RKO (cell line): Measurements from ENCODE around the gene UNC119.
A peak's percentile ranks its signal among the peaks of the same experiment; 100 is the strongest.
"Not testable (repeated sequence)": the region's sequence is repeated elsewhere in the genome, so short reads cannot be mapped to it uniquely, and the experiment has no call there.

Source experiments
- DNase-seq: peaks from one replicate; pipeline ENCODE4 v3.0.0-alpha.2; 2016; ENCODE audit warnings: low spot score

The UNC119 gene

GRCh38 chr17:28552176-28552999 is at the start of gene UNC119:
Gene UNC119, minus strand, starts transcription at chr17:28552624. Its CDS starts 67 bp downstream, at chr17:28552557.
- DNase-seq: peak; percentile 80

DNA sequence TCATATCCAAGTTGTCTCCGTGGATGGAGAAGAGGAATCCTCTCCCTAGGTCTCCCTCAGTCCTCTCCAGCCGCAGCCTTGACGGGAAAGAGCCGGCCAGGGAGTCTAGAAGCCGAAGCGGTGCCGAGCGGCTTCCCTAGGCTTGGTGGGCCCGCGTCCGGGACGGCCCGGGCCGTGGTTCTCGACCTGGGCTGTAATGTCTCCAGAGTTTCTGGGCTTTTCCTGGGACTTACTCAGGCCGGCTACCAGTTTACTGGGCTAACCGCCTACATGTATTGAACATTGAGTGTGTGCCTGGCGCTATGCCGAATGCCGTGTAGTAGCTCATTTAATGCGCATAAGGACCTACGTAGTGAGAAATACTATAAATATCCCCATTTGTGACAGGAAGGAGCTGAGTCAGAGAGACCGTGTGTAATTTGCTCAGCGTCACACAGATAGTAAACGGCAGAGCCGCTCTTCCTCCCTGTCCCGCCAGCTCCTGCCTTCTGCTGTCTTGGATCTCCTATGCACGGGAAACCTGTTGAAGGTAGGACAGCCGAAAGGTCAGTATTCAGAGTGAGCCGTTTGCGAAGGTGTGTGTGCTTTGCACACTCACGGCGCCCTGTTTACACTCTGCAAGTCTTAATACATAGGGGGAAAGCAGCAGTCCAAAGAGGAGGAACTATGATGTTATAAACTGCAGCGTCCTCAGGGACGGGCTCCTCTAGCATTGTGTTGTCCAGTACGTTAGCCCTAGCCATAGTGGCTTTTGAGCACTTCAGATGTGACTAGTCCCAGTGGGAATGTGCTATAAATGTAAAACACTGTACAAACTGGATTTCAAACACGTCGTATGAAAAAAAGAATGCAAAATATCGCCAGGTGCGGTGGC is 47.1 kb upstream of the UNC119 start:
- DNase-seq: peak; percentile 100

DNA sequence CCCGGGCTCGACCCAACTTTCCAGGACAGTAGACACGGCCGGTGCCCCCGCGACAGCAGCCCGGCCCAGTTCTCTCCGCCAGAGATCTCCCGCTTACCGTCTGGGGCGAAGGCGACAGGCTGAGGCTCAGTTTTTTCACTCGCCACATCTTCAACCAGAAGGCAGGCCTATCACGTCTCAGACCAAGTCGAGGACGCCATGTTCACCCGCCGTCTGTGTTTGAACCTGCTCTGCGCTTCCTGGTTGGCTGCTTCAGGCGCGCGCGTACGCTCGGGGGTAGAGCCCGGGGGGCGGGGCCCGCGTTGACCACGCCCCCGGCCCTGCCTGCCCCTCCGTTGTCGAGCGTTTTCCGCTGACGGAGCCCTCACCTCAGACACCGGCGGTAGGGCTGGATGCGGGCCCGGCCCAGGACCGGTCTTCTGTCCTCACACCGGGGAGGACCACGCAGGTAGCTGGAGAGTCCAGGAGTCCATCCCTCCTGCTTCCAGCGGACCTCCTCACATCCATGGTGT is 46.4 kb upstream of the UNC119 start, which contains the start of gene SPAG5:
SPAG5 (minus strand) TSS at position 227 of the 512 bp plus-strand sequence; CDS start at position 148, 79 bp downstream.
- peak; percentile 95 for DNase-seq

- DNase-seq: peak; percentile 2
Measured at GRCh38 chr17:28598389-28598788, 46.0 kb upstream of the UNC119 start.

DNA sequence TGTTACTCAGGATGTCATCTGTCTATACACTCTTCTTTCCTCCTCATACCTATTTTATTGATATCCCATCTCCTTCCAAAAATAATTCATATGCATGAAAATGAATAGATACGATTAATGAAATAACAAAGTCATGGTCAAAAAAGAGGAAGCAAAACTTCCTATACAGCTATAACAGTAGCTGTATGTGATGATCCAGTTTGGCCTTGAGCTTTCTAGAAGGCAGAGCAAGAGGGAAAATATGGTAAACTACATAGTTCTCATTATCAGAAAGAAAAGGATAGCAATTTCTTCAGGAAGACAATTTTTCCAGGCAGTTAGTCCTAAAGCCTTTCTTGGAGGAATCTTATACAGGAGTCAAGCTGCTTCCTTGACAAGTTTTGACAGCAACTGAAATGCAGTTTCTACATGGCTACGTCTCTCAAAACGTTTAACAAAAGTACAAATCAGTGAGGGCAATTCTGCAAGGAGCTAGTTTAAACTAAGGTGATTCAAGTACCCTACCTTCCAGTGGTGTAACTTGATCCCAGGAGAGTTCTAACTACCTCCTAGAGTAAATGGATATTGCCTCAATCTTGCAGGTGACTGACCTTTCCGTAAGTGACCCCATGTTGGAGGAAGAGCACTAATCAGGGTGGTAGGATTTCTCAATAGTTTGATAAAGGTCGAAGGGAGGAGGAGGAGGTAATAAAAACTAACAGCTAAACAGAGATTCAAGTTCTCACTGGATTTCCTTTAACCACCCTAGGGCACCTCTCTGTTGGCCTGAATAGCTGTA is 45.4 kb upstream of the UNC119 start:
- no peak for DNase-seq

DNA sequence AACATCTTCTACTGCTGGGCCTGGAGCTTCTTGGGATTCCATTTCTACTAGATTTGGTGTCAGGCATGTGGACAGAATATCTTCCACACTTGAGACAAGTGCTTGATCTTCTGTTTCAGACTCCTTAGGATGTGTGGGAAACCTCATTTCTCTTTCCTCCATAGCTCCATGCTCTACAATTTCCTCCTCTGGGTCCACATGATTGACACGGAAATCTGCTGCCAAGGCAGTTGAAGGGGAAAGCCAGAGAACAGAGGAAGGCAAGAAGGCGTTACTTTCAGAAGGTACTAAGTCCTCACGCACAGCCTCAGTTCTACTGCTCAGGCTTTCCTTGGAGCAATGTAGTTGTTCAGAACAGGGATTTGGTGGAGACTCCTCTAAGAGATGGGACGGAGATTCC is 39.8 kb upstream of the UNC119 start:
- DNase-seq: no peak

GRCh38 chr17:28585851-28586250 is 33.4 kb upstream of the UNC119 start:
- no peak for DNase-seq

- DNase-seq: no peak
Measured at GRCh38 chr17:28584434-28584833, 32.0 kb upstream of the UNC119 start.

DNA sequence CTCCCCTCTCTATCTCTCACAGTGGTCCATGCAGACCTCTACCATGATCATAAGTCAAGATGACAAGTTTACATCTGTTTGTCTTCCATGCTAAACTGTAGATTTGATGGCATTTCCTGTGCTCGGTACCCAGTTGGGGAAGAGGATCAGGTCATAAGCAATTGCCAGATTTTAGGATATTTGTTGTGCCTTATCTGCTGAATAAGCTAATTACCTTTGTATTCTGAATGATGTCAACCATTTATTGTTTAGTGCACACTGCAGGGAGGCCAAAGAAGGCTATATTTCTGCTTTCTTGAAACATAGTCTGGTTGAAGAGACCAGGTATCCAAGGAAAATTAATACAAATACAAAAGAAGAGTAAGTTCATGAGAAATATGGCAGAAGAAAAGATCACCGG is 30.1 kb upstream of the UNC119 start:
- no peak for DNase-seq

- DNase-seq: no peak
Measured at GRCh38 chr17:28580959-28581358, 28.5 kb upstream of the UNC119 start.

DNA sequence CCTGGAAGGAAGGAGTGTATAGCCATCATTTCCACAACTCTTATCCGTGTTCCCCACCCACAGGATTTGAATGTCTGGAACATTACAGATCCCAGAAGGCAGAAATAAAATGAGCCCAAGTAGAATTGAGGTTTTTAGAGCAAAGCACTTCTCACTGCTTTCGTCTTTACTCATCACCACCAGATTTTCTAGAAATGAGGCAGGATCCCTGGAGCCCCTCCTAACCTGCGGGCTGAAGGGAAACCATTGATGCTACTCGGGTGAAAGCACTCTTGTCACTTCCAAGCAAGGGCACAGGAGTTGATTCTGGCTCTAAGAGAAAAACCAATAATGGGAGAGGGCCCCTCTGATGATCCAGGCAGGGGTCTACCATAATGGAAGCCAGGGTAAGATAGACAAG is 27.1 kb upstream of the UNC119 start:
- no peak for DNase-seq

DNA sequence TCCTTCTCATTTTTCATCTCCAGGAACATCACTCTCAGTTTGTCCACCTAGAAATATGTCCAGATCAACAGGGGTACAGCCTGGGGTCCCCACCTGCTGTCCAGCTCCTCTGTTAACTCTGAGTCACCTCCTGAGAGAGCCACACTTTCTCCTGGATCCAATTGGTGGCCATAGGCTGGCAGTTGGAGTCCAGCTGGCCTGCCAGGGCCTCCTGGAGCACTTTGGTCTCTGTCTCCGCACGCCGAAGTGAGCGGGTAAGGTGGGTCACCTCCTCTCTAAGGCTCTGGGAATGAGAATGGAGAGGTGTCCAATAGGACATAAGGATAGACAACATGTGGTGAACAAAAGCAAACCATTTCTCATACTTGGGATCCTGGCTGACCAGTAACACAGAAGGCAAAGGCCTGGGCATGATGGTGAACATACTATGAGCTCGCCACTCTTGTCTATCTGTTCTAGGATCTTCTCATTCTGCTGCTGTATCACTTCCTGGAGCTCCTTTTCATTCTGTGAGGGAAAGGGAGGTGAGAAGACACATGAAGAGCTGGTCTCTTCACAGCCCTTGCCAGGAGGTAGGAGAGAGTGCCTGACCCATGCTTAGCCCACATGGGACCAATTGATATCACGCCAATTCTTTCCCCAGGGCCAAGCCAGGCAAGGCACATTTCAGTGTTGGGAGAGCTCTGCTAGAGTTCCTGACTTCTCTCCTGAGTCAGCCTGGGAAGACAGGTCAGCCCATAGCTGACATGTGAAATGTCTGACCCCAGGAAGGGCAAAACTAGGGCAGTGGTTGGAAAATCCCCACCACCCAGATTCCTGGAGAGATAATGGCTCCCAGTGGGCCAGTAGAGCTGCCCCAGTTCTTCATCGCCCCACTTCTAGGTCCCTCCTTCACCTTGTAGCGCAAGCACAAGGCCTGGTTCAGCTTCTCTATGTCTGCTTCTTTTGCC is 26.1 kb upstream of the UNC119 start:
- DNase-seq: no peak

GRCh38 chr17:28577466-28577824 is 25.0 kb upstream of the UNC119 start:
- no peak for DNase-seq

DNA sequence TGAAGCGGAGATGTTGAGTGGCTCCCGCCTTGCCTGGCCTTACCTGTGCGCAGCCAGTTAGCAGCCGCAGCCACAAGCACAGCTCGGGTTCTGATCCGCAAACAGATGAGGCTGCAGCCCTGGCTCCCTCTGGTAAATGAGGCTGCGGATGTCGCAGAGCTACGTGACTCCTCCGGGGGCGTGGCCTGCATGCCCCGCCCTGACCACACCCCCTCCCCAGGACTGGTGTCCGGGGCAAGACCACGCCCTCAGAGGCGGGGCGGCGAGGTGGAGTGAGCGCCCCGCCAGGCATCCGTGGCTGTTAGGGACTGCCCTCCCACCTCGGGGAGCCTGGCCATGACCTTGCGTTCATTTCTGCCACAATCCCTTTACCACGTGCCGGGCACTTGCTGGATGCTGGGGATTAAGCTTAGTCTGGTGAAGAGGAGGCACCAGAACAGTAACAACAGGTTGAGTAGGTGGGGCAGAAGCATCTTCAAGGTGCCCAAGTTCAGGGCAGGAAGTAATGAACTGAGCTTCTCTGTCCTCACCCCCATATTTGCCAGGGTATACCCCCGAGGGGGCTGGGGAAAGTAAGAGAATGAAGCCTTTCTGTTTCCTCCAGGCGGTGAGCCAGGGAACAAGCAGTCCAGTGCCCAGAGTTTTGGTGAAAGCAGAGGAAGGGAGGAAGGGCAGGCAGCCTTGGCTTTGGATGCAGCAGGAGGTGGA is 24.5 kb upstream of the UNC119 start, which contains the start of gene ALDOC:
ALDOC (minus strand) TSS at position 138 of the 708 bp plus-strand sequence. CDS start 1,363 bp downstream, outside the sequence.
- DNase-seq: peak; percentile 96

GRCh38 chr17:28576016-28576415 is 23.6 kb upstream of the UNC119 start:
- DNase-seq: not testable (repeated sequence)

DNA sequence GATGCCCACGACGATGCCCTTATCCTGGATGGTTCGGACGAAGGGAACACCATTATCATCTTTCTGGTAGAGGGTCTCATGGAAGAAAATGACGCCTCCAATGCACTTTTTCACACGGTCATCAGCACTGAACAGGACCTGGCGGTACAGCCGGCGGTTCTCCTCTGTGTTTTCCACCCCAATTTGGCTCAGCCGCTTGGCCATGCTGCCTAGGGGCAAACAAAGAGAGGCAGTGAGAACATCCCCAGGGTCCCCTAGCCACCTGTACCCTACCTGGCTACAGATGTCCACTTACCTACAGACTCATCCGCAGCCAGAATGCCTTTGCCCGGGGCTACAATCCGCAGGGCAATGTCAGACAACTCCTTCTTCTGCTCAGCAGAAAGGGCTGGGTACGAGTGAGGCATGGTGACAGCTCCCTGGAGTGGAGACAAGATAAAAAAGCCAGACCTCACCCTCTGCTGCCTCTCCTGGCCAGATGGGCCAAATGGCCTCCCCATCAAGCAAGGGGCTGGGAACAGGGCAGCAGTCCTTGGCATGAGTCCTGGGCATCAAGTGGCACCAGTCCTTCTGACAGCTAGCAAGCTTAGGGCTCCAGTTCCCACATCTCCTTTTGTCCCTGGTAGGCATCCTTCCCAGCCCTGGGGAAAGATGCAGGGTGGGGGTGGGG is 22.8 kb upstream of the UNC119 start:
- no peak for DNase-seq

- no peak for DNase-seq
Measured at GRCh38 chr17:28574526-28574925, 22.1 kb upstream of the UNC119 start.

DNA sequence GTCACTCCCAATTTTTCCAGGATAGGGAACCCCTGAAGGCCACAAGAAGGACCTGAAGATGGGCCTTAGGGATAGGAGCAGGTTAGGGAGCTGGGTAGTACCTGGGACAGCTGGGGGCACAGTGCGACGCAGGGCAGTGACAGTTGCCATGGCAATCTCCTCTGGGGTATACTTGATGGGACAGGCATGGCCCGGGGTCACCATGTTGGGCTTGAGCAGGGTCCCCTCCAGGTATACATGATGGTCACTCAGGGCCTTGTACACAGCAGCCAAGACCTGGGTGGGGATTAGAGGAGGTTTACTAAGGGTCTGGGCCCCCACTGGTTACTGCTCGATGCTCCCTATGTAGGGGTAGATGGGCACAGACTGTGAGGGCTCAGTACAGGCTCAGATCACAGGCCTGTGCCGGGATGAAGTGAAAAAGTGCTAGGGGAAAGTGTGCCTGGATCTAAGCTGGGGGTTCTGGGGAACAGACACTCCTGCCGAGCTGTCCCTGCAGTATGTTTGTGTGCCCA is 21.6 kb upstream of the UNC119 start:
- DNase-seq: no peak

GRCh38 chr17:28573521-28573920 is 21.1 kb upstream of the UNC119 start:
- no peak for DNase-seq
